Neuronal stem cell (in vitro differentiated cells): ENCODE measurements around the gene CPSF4.
"Not testable (repeated sequence)": the region's sequence is repeated elsewhere in the genome, so short reads cannot be mapped to it uniquely, and the experiment has no call there.

Source experiments
- DNase-seq: peaks from one replicate; pipeline ENCODE4 v3.0.0-alpha.2; 2013; ENCODE audit warnings: low spot score
- H2AFZ ChIP-seq: one replicate; pipeline ENCODE4 v1.6.1; 2013; ENCODE audit warnings: mild to moderate bottlenecking, low read length, inconsistent platforms
- H2AK5ac ChIP-seq: 2 replicates; pipeline ENCODE4 v1.6.1; 2013; ENCODE audit warnings: low read depth, mild to moderate bottlenecking, inconsistent platforms, low read length, moderate library complexity, mixed read lengths
- H2BK120ac ChIP-seq: 2 replicates; pipeline ENCODE4 v1.6.1; 2013; ENCODE audit warnings: low read depth, mild to moderate bottlenecking, inconsistent platforms, low read length, moderate library complexity, mixed read lengths
- H2BK12ac ChIP-seq: one replicate; pipeline ENCODE4 v1.6.1; 2013; ENCODE audit warnings: low read length, inconsistent platforms
- H2BK15ac ChIP-seq: 2 replicates; pipeline ENCODE4 v1.6.1; 2013; ENCODE audit warnings: mild to moderate bottlenecking, low read length, inconsistent platforms, mixed read lengths
- H2BK5ac ChIP-seq: one replicate; pipeline ENCODE4 v1.6.1; 2013; ENCODE audit warnings: inconsistent platforms, mild to moderate bottlenecking, low read length, moderate library complexity
- H3K14ac ChIP-seq: one replicate; pipeline ENCODE4 v1.6.1; 2013; ENCODE audit warnings: low read length, inconsistent platforms
- H3K18ac ChIP-seq: 2 replicates; pipeline ENCODE4 v1.6.1; 2013; ENCODE audit warnings: low read length, inconsistent platforms
- H3K23ac ChIP-seq: 2 replicates; pipeline ENCODE4 v1.6.1; 2013; ENCODE audit warnings: low read depth, mild to moderate bottlenecking, mixed read lengths, low read length, inconsistent platforms; ENCODE audit not compliant: poor library complexity
- H3K27ac ChIP-seq: replicated peaks from 3 replicates; pipeline ENCODE4 v1.5.1; 2013; ENCODE audit warnings: low read length, inconsistent platforms
- H3K27me3 ChIP-seq, 3 experiments: 2 replicates each; pipeline ENCODE4 v1.6.1; 2013; ENCODE audit warnings: low read length in 3 of 3, mild to moderate bottlenecking in 2 of 3, inconsistent platforms in 1 of 3, low read depth in 1 of 3, mixed read lengths in 1 of 3, moderate library complexity in 1 of 3; ENCODE audit not compliant: control insufficient read depth in 3 of 3, insufficient read depth in 3 of 3
- H3K36me3 ChIP-seq, 2 donors: replicated peaks in 1 of 2; 2 replicates each; pipeline ENCODE4 v1.6.1; 2013; ENCODE audit warnings: low read length in 2 of 2; ENCODE audit not compliant: control insufficient read depth in 2 of 2, insufficient read depth in 2 of 2
- H3K4ac ChIP-seq: 2 replicates; pipeline ENCODE4 v1.6.1; 2013; ENCODE audit warnings: inconsistent platforms, mild to moderate bottlenecking, low read length, moderate library complexity
- H3K4me1 ChIP-seq, 2 donors: 1 replicate in 1 of 2; 2 replicates in 1 of 2; pipeline ENCODE4 v1.6.1; 2013; ENCODE audit warnings: low read length in 2 of 2, low read depth in 1 of 2; ENCODE audit not compliant: control insufficient read depth in 2 of 2, insufficient read depth in 1 of 2
- H3K4me2 ChIP-seq: one replicate; pipeline ENCODE4 v1.6.1; 2013; ENCODE audit warnings: mild to moderate bottlenecking, low read length, inconsistent platforms; ENCODE audit not compliant: insufficient read depth, poor library complexity, severe bottlenecking
- H3K4me3 ChIP-seq, 2 donors: 2 replicates each; pipeline ENCODE4 v1.5.1; 2013; ENCODE audit warnings: low read length in 2 of 2, mild to moderate bottlenecking in 2 of 2, inconsistent platforms in 1 of 2, moderate library complexity in 1 of 2
- H3K79me1 ChIP-seq: one replicate; pipeline ENCODE4 v1.6.1; 2013; ENCODE audit warnings: low read depth, mild to moderate bottlenecking, inconsistent platforms, low read length, moderate library complexity
- H3K9ac ChIP-seq: one replicate; pipeline ENCODE4 v1.6.1; 2013; ENCODE audit warnings: mild to moderate bottlenecking, low read depth, low read length, inconsistent platforms; ENCODE audit not compliant: poor library complexity
- H3K9me3 ChIP-seq, 2 donors: replicated peaks in 1 of 2; 2 replicates each; pipeline versions ENCODE3 to v1.6.1; 2013; ENCODE audit warnings: low read length in 2 of 2, mild to moderate bottlenecking in 2 of 2, inconsistent platforms in 1 of 2, low read depth in 1 of 2, mixed read lengths in 1 of 2, moderate library complexity in 1 of 2; ENCODE audit not compliant: control insufficient read depth in 2 of 2, insufficient read depth in 1 of 2
- H4K8ac ChIP-seq: one replicate; pipeline ENCODE4 v1.6.1; 2013; ENCODE audit warnings: low read depth, mild to moderate bottlenecking, inconsistent platforms, low read length, moderate library complexity
- H4K91ac ChIP-seq: one replicate; pipeline ENCODE4 v1.6.1; 2013; ENCODE audit warnings: low read length, low read depth, mild to moderate bottlenecking, inconsistent platforms; ENCODE audit not compliant: poor library complexity
- WGBS, 2 donors: extraction: QIAGEN DNeasy Blood & Tissue Kit; methylation state at CpG; one replicate each; pipeline ENCODE4 v1.1.7; 2013; ENCODE audit warnings: missing lambda C conversion rate in 2 of 2, mixed read lengths in 1 of 2; ENCODE audit not compliant: insufficient read length in 2 of 2, insufficient replicate concordance in 1 of 2; ENCODE audit errors: extremely low coverage in 2 of 2; 5-methylcytosine and 5-hydroxymethylcytosine counted together

CPSF4 gene

GRCh38 chr7:99415513-99416127, 23.1 kb upstream of the CPSF4 start:
- not testable (repeated sequence) for H4K8ac ChIP-seq, H2AK5ac ChIP-seq, H2BK120ac ChIP-seq, H2BK5ac ChIP-seq, H3K27me3 ChIP-seq, H3K23ac ChIP-seq, H3K14ac ChIP-seq, H3K4me3 ChIP-seq, H3K27ac ChIP-seq, H3K79me1 ChIP-seq, H4K91ac ChIP-seq, H3K9me3 ChIP-seq, H3K4ac ChIP-seq, H2AFZ ChIP-seq, H3K18ac ChIP-seq, H3K4me2 ChIP-seq, H3K9ac ChIP-seq, DNase-seq, H3K4me1 ChIP-seq, H2BK15ac ChIP-seq, H2BK12ac ChIP-seq
- no CpG with 5 or more reads among the region's 17 CpGs for WGBS, 2 donors
- peaks cover 51 to 97% of the 10 kb centered on the region in 2 donors for H3K36me3 ChIP-seq

GRCh38 chr7:99418260-99418659, 20.5 kb upstream of the CPSF4 start:
- H4K91ac ChIP-seq, result no peak overlapping the region

GRCh38 chr7:99419323-99420021, 19.3 kb upstream of the CPSF4 start:
- Histone ChIP-seq H4K91ac (no peak overlapping the region), H3K18ac (no peak overlapping the region), H3K4ac (no peak overlapping the region), H3K9ac (no peak overlapping the region), H3K9me3 (no peaks in the 10 kb centered on the region), H2AFZ (no peak overlapping the region), H2AK5ac (no peak overlapping the region), H2BK5ac (no peak overlapping the region), H3K4me1 (no peaks in the 10 kb centered on the region), H3K14ac (no peak overlapping the region), H3K4me3 (no peak overlapping the region), H3K27ac (peak overlapping the region; percentile 22), H4K8ac (no peak overlapping the region), H3K27me3 (no peaks in the 10 kb centered on the region), H3K36me3 (peaks cover 58 to 96% of the 10 kb centered on the region in 2 donors), H2BK120ac (no peak overlapping the region), H3K79me1 (peaks cover 5% of the 10 kb centered on the region), H3K23ac (no peak overlapping the region), H2BK15ac (no peak overlapping the region), H2BK12ac (no peak overlapping the region), H3K4me2 (no peak overlapping the region)
- DNase-seq, result no peak
- WGBS, 2 donors, result no CpG with 5 or more reads among the region's 29 CpGs

More at GRCh38 chr7:99418260-99418659, 20.5 kb upstream of the CPSF4 start:
- Histone ChIP-seq H3K23ac (no peak overlapping the region), H3K9ac (no peak overlapping the region), H3K27me3 (no peaks in the 10 kb centered on the region), H2AK5ac (no peak overlapping the region), H2BK5ac (no peak overlapping the region), H3K14ac (no peak overlapping the region), H3K4ac (no peak overlapping the region), H3K18ac (no peak overlapping the region), H3K4me3 (no peak overlapping the region), H2BK120ac (no peak overlapping the region), H3K27ac (no peak overlapping the region), H2BK12ac (no peak overlapping the region), H3K79me1 (peaks cover 5% of the 10 kb centered on the region), H3K9me3 (no peaks in the 10 kb centered on the region), H3K4me1 (no peaks in the 10 kb centered on the region), H3K36me3 (peaks cover 47 to 96% of the 10 kb centered on the region in 2 donors), H3K4me2 (no peak overlapping the region), H2BK15ac (no peak overlapping the region), H2AFZ (no peak overlapping the region), H4K8ac (no peak overlapping the region)
- no CpG with 5 or more reads among the region's 9 CpGs for WGBS, 2 donors
- no peak for DNase-seq

- Histone ChIP-seq H3K27me3 (no peaks in the 10 kb centered on the region), H3K36me3 (peaks cover 58 to 96% of the 10 kb centered on the region in 2 donors), H3K18ac (no peak overlapping the region), H3K4me3 (no peak overlapping the region), H4K91ac (no peak overlapping the region), H3K4me1 (no peaks in the 10 kb centered on the region), H2AK5ac (no peak overlapping the region), H3K27ac (no peak overlapping the region), H3K14ac (no peak overlapping the region), H3K9me3 (no peaks in the 10 kb centered on the region), H3K4ac (no peak overlapping the region), H3K23ac (no peak overlapping the region), H2BK15ac (no peak overlapping the region), H2BK120ac (no peak overlapping the region), H3K9ac (no peak overlapping the region), H3K79me1 (peaks cover 6% of the 10 kb centered on the region), H4K8ac (no peak overlapping the region), H2AFZ (no peak overlapping the region), H3K4me2 (no peak overlapping the region), H2BK5ac (no peak overlapping the region), H2BK12ac (no peak overlapping the region)
- no CpG with 5 or more reads among the region's 5 CpGs for WGBS, 2 donors
- no peak for DNase-seq
These were observed 18.5 kb upstream of the CPSF4 start for GRCh38 chr7:99420213-99420612.
